ENCODE measurements around the gene PUM1. TPM values are rescaled to one million over a fixed set of nuclear protein-coding genes. Genes with fewer than 3 reads are reported as not detected.

Gene PUM1
- total and polyA plus RNA-seq, 2 of the 8 experiments (the other 6 are each of a cell fraction or from before 2014, with no cell fraction given): 122 to 177 TPM

DNA sequence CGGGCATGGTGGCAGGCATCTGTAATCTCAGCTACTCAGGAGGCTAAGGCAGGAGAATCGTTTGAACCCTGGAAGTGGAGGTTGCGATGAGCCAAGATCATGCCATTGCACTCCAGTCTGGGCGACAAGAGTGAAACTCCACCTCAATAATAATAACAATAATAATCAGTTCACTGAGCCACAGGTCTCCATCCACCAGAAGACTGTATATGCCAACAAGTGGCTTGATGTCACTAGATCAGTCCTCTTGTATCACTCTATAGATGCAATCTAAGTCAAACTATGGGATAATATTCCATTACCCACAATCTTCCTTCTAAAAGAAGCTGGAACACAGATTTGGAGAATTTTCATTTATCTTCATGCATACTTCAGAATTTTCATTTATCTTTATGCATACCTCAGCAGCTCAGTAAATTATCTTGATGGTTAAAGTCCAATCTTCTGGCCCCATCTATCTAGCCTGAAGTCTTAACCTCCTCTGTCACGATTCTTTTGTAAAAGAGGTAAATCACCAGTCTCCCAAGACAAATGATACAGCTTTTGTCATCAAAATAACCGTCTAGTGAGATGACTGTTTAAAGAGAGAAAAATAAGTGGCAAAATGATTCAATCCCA is 61.8 kb downstream of the PUM1 start (continued):
- TF ChIP-seq SIN3A (conservative IDR thresholded peaks at IDR 0.05 in 1 of 2, IDR thresholded peaks at IDR 0.05 in 1 of 2; ENCODE audit: low read depth in 1 of 2, low read length in 2 of 2): no peak
- no peak for TF ChIP-seq POU5F1 (IDR thresholded peaks at IDR 0.05; ENCODE audit: low read depth, low read length)
- TF ChIP-seq TAF1 (IDR thresholded peaks at IDR 0.05; ENCODE audit: low read depth, low read length): no peak
- TF ChIP-seq SAP30 (IDR thresholded peaks at IDR 0.05; ENCODE audit: insufficient read depth, insufficient replicate concordance, low read length): no peak
- no peak for TF ChIP-seq RBBP5 (IDR thresholded peaks at IDR 0.05; ENCODE audit: borderline replicate concordance, low read depth, low read length)
- TF ChIP-seq JUND (IDR thresholded peaks at IDR 0.05; ENCODE audit: low read length): no peak
- no peak for TF ChIP-seq TBP (IDR thresholded peaks at IDR 0.05; ENCODE audit: low read depth, low read length)
- no peak for TF ChIP-seq RNF2 (IDR thresholded peaks at IDR 0.05; ENCODE audit: borderline replicate concordance, low read depth, low read length, missing control alignments, poor library complexity, severe bottlenecking)

All from H1 (cell line).